IMR-90 (cell line): ENCODE data around the gene SPAG9. TPM values are rescaled to one million over a fixed set of nuclear protein-coding genes. Genes with fewer than 3 reads are reported as not detected.

Experiments used
- ATAC-seq: fragments of 200-7000 bp; cut with Tn5 transposase; 2 replicates; pipeline ENCODE4 v1.9.1; 2020; ENCODE audit warnings: low read depth, mild to moderate bottlenecking, moderate library complexity
- BruUV-seq: library from RNA; stranded (reverse); fragments of 400-500 nt; replicated peaks from 2 replicates; lab custom pipeline; 2021; lab: Mats Ljungman, UMichigan
- CTCF ChIA-PET: fragments of 300-600 bp; formaldehyde crosslinking; extraction: SDS; loops from one replicate; lab custom pipeline; 2021; ENCODE audit warnings: antibody characterized with exemption; lab: Yijun Ruan, JAX
- POLR2A ChIA-PET: fragments of 300-600 bp; sonication (Branson Sonifier 250); formaldehyde crosslinking; loops from one replicate; lab custom pipeline; 2022; ENCODE audit warnings: antibody characterized with exemption; ENCODE audit not compliant: unreplicated experiment; lab: Charles Lee
- DNase-seq: peaks from one replicate; pipeline ENCODE4 v3.0.0; 2013
- H2AFZ ChIP-seq: replicated peaks from 2 replicates; pipeline ENCODE3; 2013; ENCODE audit warnings: low read length, mild to moderate bottlenecking; ENCODE audit not compliant: poor library complexity
- H2AK5ac ChIP-seq: 2 replicates; pipeline ENCODE4 v1.6.1; 2013; ENCODE audit warnings: low read depth, low read length, inconsistent platforms
- H2AK9ac ChIP-seq: replicated peaks from 2 replicates; pipeline ENCODE3; 2013; ENCODE audit warnings: mild to moderate bottlenecking, low read depth, low read length, moderate library complexity; ENCODE audit not compliant: poor library complexity
- H2BK120ac ChIP-seq: 2 replicates; pipeline ENCODE4 v1.6.1; 2013; ENCODE audit warnings: low read depth, low read length, inconsistent platforms
- H2BK15ac ChIP-seq: 3 replicates; pipeline ENCODE4 v1.6.1; 2013; ENCODE audit warnings: low read depth, low read length, inconsistent platforms
- H2BK20ac ChIP-seq: 2 replicates; pipeline ENCODE4 v1.6.1; 2013; ENCODE audit warnings: low read depth, mild to moderate bottlenecking, inconsistent platforms, low read length, moderate library complexity
- H2BK5ac ChIP-seq: 2 replicates; pipeline ENCODE4 v1.6.1; 2013; ENCODE audit warnings: mild to moderate bottlenecking, low read depth, low read length, inconsistent platforms; ENCODE audit not compliant: poor library complexity, severe bottlenecking
- H3K14ac ChIP-seq: replicated peaks from 2 replicates; pipeline ENCODE4 v1.6.1; 2013; ENCODE audit warnings: low read depth, low read length, inconsistent platforms
- H3K18ac ChIP-seq: 2 replicates; pipeline ENCODE4 v1.6.1; 2013; ENCODE audit warnings: low read depth, low read length, control low read depth
- H3K23ac ChIP-seq: 2 replicates; pipeline ENCODE4 v1.6.1; 2013; ENCODE audit warnings: low read depth, low read length, inconsistent platforms
- H3K27ac ChIP-seq: 2 replicates; pipeline ENCODE4 v1.5.1; 2013; ENCODE audit warnings: mild to moderate bottlenecking, control low read depth, low read length; ENCODE audit not compliant: insufficient read depth
- H3K27me3 ChIP-seq: 2 replicates; pipeline ENCODE4 v1.6.1; 2013; ENCODE audit warnings: low read length; ENCODE audit not compliant: control insufficient read depth, insufficient read depth
- H3K36me3 ChIP-seq: 2 replicates; pipeline ENCODE4 v1.6.1; 2013; ENCODE audit warnings: low read length, mixed read lengths; ENCODE audit not compliant: control insufficient read depth, insufficient read depth
- H3K4ac ChIP-seq: 2 replicates; pipeline ENCODE4 v1.6.1; 2013; ENCODE audit warnings: low read depth, low read length, inconsistent platforms
- H3K4me1 ChIP-seq: 2 replicates; pipeline ENCODE4 v1.6.1; 2013; ENCODE audit warnings: low read length, mixed read lengths; ENCODE audit not compliant: control insufficient read depth, insufficient read depth
- H3K4me2 ChIP-seq: 2 replicates; pipeline ENCODE4 v1.6.1; 2013; ENCODE audit warnings: low read depth, mild to moderate bottlenecking, control low read depth, low read length, moderate library complexity
- H3K4me3 ChIP-seq: 2 replicates; pipeline ENCODE4 v1.5.1; 2013; ENCODE audit warnings: low read depth, mild to moderate bottlenecking, control low read depth, low read length, moderate library complexity; ENCODE audit not compliant: insufficient read depth
- H3K56ac ChIP-seq: 2 replicates; pipeline ENCODE4 v1.6.1; 2013; ENCODE audit warnings: low read length, inconsistent platforms; ENCODE audit not compliant: insufficient read depth; ENCODE audit errors: extremely low read depth
- H3K79me1 ChIP-seq, 2 experiments: 2 replicates each; pipeline ENCODE4 v1.6.1; 2013; ENCODE audit warnings: low read length in 2 of 2, inconsistent platforms in 1 of 2, low read depth in 1 of 2
- H3K9ac ChIP-seq: 2 replicates; pipeline ENCODE4 v1.6.1; 2013; ENCODE audit warnings: low read depth, low read length, control low read depth
- H3K9me1 ChIP-seq: 2 replicates; pipeline ENCODE4 v1.6.1; 2013; ENCODE audit warnings: low read length, inconsistent platforms; ENCODE audit not compliant: insufficient read depth
- H3K9me3 ChIP-seq: 2 replicates; pipeline ENCODE4 v1.6.1; 2013; ENCODE audit warnings: low read length; ENCODE audit not compliant: control insufficient read depth, insufficient read depth
- H4K20me1 ChIP-seq: 2 replicates; pipeline ENCODE4 v1.6.1; 2013; ENCODE audit warnings: low read length, inconsistent platforms; ENCODE audit not compliant: insufficient read depth
- H4K5ac ChIP-seq: 2 replicates; pipeline ENCODE4 v1.6.1; 2013; ENCODE audit warnings: mild to moderate bottlenecking, low read depth, low read length, control low read depth
- H4K8ac ChIP-seq, 2 experiments: 2 replicates each; pipeline ENCODE4 v1.6.1; 2013; ENCODE audit warnings: low read depth in 2 of 2, low read length in 2 of 2, control low read depth in 1 of 2, inconsistent platforms in 1 of 2
- H4K91ac ChIP-seq: 2 replicates; pipeline ENCODE4 v1.6.1; 2013; ENCODE audit warnings: low read depth, low read length, inconsistent platforms; ENCODE audit not compliant: insufficient read depth
- CHD1 ChIP-seq: IDR thresholded peaks from 2 replicates; pipeline ENCODE4 v1.6.1; 2012; ENCODE audit warnings: low read depth, low read length, improper control_type of control experiment
- MXI1 ChIP-seq: IDR thresholded peaks from 2 replicates; pipeline ENCODE4 v1.6.1; 2012; ENCODE audit warnings: low read depth, mild to moderate bottlenecking, low read length, moderate library complexity, borderline replicate concordance
- RFX5 ChIP-seq: IDR thresholded peaks from 2 replicates; pipeline ENCODE4 v1.8.0; 2012; ENCODE audit warnings: low read depth, mild to moderate bottlenecking, low read length, moderate library complexity
- SMC3 ChIP-seq: fragments of 150-350 bp; IDR thresholded peaks from 2 replicates; pipeline ENCODE4 v1.6.1; 2016; ENCODE audit warnings: low read depth, mild to moderate bottlenecking, antibody characterized with exemption, low read length, moderate library complexity
- whole genome bisulfite sequencing, 2 experiments: methylation state at CpG; one replicate each; pipeline versions ENCODE4 v1.1.5 to v1.1.7; 2013; ENCODE audit warnings: missing lambda C conversion rate in 2 of 2; ENCODE audit not compliant: insufficient read length in 1 of 2; ENCODE audit errors: extremely low coverage in 2 of 2; 5-methylcytosine and 5-hydroxymethylcytosine counted together
- dilution Hi-C: fragments of 300-500 bp; cut with HindIII; formaldehyde crosslinking; loops from one replicate; pipeline ENCODE4 v1.14.3; 2018; ENCODE audit warnings: low sequenced_read_pairs; ENCODE audit not compliant: unreplicated experiment
- in situ Hi-C: fragments of 300-500 bp; cut with MboI; formaldehyde crosslinking; loops from 3 replicates; pipeline ENCODE4 v1.14.3; 2019; ENCODE audit warnings: low sequenced_read_pairs, inconsistent platforms, mixed read lengths
- intact Hi-C: fragments of 100-400 bp; cut with micrococcal nuclease; formaldehyde crosslinking; loops from 2 replicates; pipeline ENCODE4 v1.10.0; 2022
- polyA plus RNA-seq, 3 experiments: library from polyadenylated mRNA; depleted of rRNA; stranded (reverse); fragments of >200 nt; gene quantifications; 2 replicates each; pipeline ENCODE4 v1.2.3, GENCODE V29; 2012; ENCODE audit warnings: low replicate concordance in 1 of 3
- total RNA-seq: library from RNA; depleted of rRNA; stranded (reverse); fragments of >200 nt; gene quantifications from 2 replicates; pipeline ENCODE4 v1.2.3, GENCODE V29; 2012

Gene SPAG9
- total and polyA plus RNA-seq, 2 of the 4 experiments (the other 2 are of a cell fraction) = 26.7 to 75.5 TPM

DNA sequence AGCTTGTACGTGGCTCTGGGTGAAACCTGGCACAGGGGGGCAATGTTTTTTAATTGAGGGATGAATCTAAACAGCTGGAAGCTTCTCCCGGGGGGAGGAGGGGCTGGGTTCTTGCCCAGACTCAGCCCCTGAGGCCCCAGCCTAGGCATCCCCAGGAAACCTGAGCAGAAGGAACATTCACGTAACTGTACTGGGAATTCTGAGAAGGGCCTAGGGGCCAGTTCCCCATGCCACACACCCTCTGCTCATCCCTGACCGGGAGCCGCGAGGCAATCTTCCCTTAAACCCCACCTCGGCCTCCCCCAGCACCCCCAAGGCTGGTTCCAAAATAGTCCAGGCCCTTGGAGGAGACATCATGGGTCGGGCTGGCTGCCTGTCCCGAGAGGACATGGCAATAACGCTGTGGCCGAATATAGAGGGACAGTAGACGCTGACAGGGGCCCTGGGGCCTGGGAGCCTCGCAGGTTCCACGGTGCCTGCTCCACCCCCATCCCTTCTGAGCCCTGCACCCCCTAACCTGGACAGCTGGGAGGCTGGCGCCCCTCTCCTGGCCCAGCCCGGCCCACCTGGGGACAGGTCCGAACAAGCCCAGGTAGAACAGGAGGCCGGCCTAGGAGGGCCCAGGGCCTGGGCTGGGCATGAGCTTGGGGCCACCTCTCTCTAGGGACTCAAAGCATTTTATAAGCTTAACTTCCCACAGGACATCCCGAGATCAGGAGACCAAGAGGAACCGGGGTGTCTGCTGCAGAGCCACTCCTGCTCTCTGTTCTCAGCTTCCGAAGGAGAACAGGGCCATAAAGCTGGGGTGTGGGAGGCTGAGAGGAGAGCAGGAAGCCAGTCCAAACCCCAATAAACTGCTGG is 171.3 kb downstream of the SPAG9 start:
- H3K36me3 ChIP-seq = no peaks in the 10 kb centered on the region
- dilution Hi-C loops (no loop called here), intact Hi-C loops (no loop called here), in situ Hi-C loops (no loop called here)
- H2AK5ac ChIP-seq = peak overlapping the region; percentile 93
- H3K79me1 ChIP-seq = peaks cover 0 to 24% of the 10 kb centered on the region in 2 experiments; a peak in 2 of 4 replicates
- peak overlapping the region; percentile 31 for H4K5ac ChIP-seq
- peak overlapping the region; percentile 75 for H3K23ac ChIP-seq
- peak overlapping the region; percentile 17 for H3K18ac ChIP-seq
- BruUV-seq = no TSS peak
- TF ChIP-seq SMC3 = no peak
- no peak for TF ChIP-seq RFX5
- no peak for TF ChIP-seq CHD1
- TF ChIP-seq MXI1 = no peak
- H3K9ac ChIP-seq = no peak overlapping the region
- ChIA-PET CTCF (interaction anchor here (0.6 to 3.0 kb wide), 5 partner anchors 87 to 173 kb away, joined by 4 to 20 read pairs (median 5); no protein-coding TSS in a partner anchor), POLR2A (interaction anchor here (0.6 to 1.8 kb wide), 3 partner anchors 83 to 119 kb away, joined by 3 to 21 read pairs (median 3); partner anchors contain the start of gene TOB1)
- no peaks in the 10 kb centered on the region for H3K27me3 ChIP-seq
- DNase-seq (no peak), ATAC-seq (no peak)
- H3K14ac ChIP-seq = peak overlapping the region; percentile 86
- H2BK20ac ChIP-seq = peak overlapping the region; percentile 95
- peak overlapping the region; percentile 26 to 93; a peak in 3 of 4 replicates for H4K8ac ChIP-seq
- peak overlapping the region; percentile 90 for H4K91ac ChIP-seq
- H2AFZ ChIP-seq = peak overlapping the region; percentile 95
- no peak overlapping the region for H3K4me3 ChIP-seq
- H3K4me2 ChIP-seq = no peak overlapping the region
- WGBS, 2 experiments = 76% methylated on average over 8 of the region's 21 CpGs; no CpG with 5 or more reads in 1 of the 2 experiments
- peak overlapping the region; percentile 35; the same call in 1 of the 2 replicates for H3K27ac ChIP-seq
- peak overlapping the region; percentile 81 for H2BK5ac ChIP-seq
- H3K56ac ChIP-seq = peak overlapping the region; percentile 8; the same call in 1 of the 2 replicates
- H3K9me3 ChIP-seq = no peaks in the 10 kb centered on the region
- peaks cover 31% of the 10 kb centered on the region for H3K4me1 ChIP-seq
- H2AK9ac ChIP-seq = peak overlapping the region; percentile 95
- peaks cover 33% of the 10 kb centered on the region for H3K9me1 ChIP-seq
- H2BK120ac ChIP-seq = peak overlapping the region; percentile 96
- H3K4ac ChIP-seq = peak overlapping the region; percentile 96
- H4K20me1 ChIP-seq = no peaks in the 10 kb centered on the region
- H2BK15ac ChIP-seq = peak overlapping the region; percentile 96; the same call in 2 of the 3 replicates
